Astrocyte (in vitro differentiated cells and primary cell): ENCODE measurements around the gene CFHR4. TPM values are rescaled to one million over a fixed set of nuclear protein-coding genes. Genes with fewer than 3 reads are reported as not detected.

Experiments
- DNase-seq: peaks from one replicate; pipeline ENCODE4 v3.0.0-alpha.2; 2010; ENCODE audit warnings: low read depth
- FAIRE-seq: peaks from 2 replicates; lab custom pipeline; 2011; peaks lifted over from hg19 to GRCh38; lab: Jason Lieb, UNC
- H2AFZ ChIP-seq: 2 replicates; pipeline ENCODE4 v1.6.0; 2012; ENCODE audit warnings: low read depth, low read length, inconsistent platforms
- H3K27ac ChIP-seq: 2 replicates; pipeline ENCODE4 v1.5.1; 2011; ENCODE audit warnings: low read depth, low read length, inconsistent platforms
- H3K27me3 ChIP-seq: 2 replicates; pipeline ENCODE4 v1.6.0; 2011; ENCODE audit warnings: low read length, inconsistent platforms; ENCODE audit not compliant: insufficient read depth
- H3K36me3 ChIP-seq: 2 replicates; pipeline ENCODE4 v1.5.1; 2011; ENCODE audit warnings: low read length, inconsistent platforms; ENCODE audit not compliant: insufficient read depth
- H3K4me1 ChIP-seq: 2 replicates; pipeline ENCODE4 v1.5.1; 2011; ENCODE audit warnings: low read length, inconsistent platforms; ENCODE audit not compliant: insufficient read depth
- H3K4me2 ChIP-seq: 2 replicates; pipeline ENCODE4 v1.6.0; 2012; ENCODE audit warnings: low read length, inconsistent platforms
- H3K4me3 ChIP-seq: 2 replicates; pipeline ENCODE4 v1.5.1; 2011; ENCODE audit warnings: low read depth, mild to moderate bottlenecking, low read length, inconsistent platforms; ENCODE audit not compliant: insufficient read depth
- H3K79me2 ChIP-seq: 2 replicates; pipeline ENCODE4 v1.6.0; 2012; ENCODE audit warnings: mild to moderate bottlenecking, low read length, inconsistent platforms; ENCODE audit not compliant: insufficient read depth
- H3K9ac ChIP-seq: 2 replicates; pipeline ENCODE4 v1.6.0; 2012; ENCODE audit warnings: mild to moderate bottlenecking, low read length, inconsistent platforms
- H3K9me3 ChIP-seq: 2 replicates; pipeline ENCODE4 v1.5.1; 2012; ENCODE audit warnings: low read depth, mild to moderate bottlenecking, low read length, inconsistent platforms; ENCODE audit not compliant: insufficient read depth
- H4K20me1 ChIP-seq: 2 replicates; pipeline ENCODE4 v1.6.0; 2012; ENCODE audit warnings: low read length, inconsistent platforms; ENCODE audit not compliant: insufficient read depth
- H3K27ac Mint-ChIP-seq: one replicate; pipeline ENCODE4 v1.8.0; 2021; ENCODE audit warnings: mild to moderate bottlenecking, mixed read lengths; ENCODE audit not compliant: unreplicated experiment
- H3K27me3 Mint-ChIP-seq: one replicate; pipeline ENCODE4 v1.8.0; 2021; ENCODE audit warnings: low read depth, mixed read lengths; ENCODE audit not compliant: unreplicated experiment
- H3K36me3 Mint-ChIP-seq: one replicate; pipeline ENCODE4 v1.8.0; 2021; ENCODE audit warnings: low read depth, mixed read lengths; ENCODE audit not compliant: unreplicated experiment
- H3K4me1 Mint-ChIP-seq: one replicate; pipeline ENCODE4 v1.8.0; 2021; ENCODE audit warnings: low read depth, mixed read lengths; ENCODE audit not compliant: unreplicated experiment
- H3K4me3 Mint-ChIP-seq: one replicate; pipeline ENCODE4 v1.8.0; 2021; ENCODE audit warnings: mild to moderate bottlenecking, moderate library complexity, mixed read lengths; ENCODE audit not compliant: unreplicated experiment
- H3K9me3 Mint-ChIP-seq: one replicate; pipeline ENCODE4 v1.8.0; 2021; ENCODE audit warnings: mild to moderate bottlenecking, mixed read lengths; ENCODE audit not compliant: unreplicated experiment
- EZH2 ChIP-seq: IDR thresholded peaks from 2 replicates; pipeline ENCODE4 v1.6.1; 2012; ENCODE audit warnings: mild to moderate bottlenecking, low read length, inconsistent platforms; ENCODE audit not compliant: insufficient read depth
- total RNA-seq: library from RNA; stranded (reverse); gene quantifications from 2 replicates; pipeline ENCODE4 v1.2.1, GENCODE V29; 2021
- TF ChIP-seq, protein P1 (sequence below): IDR thresholded peaks from 2 replicates; pipeline ENCODE4 v1.5.1; 2011; ENCODE audit warnings: low read depth, mild to moderate bottlenecking, inconsistent platforms, low read length, moderate library complexity; ENCODE audit not compliant: insufficient read depth

The CFHR4 gene
- total RNA-seq, 1 donor from 2014 or later = not detected

DNA sequence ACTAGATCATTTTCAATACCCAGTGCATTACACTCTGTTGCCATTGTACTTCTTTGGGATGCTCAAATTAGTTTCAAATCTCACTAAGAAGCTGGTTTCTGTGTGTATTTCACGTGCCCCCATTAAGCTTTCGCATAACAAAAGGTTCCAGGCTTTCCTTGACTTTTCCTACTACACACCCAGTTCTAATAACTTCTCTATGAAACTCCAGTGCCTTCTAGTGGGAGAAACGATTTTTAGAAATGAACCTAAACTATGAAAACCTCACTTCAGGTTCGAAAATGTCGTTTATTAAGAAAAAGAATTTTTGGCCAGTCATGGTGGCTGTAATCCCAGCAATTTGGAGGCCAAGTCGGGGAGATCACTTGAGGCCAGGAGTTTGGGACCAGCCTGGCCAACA lies 2.8 kb downstream of the CFHR4 start:
- H3K27me3 Mint-ChIP-seq = no peaks in the 10 kb centered on the region
- no peak overlapping the region for H3K4me3 ChIP-seq
- no peak overlapping the region for H2AFZ ChIP-seq
- TF ChIP-seq, protein P1, sequence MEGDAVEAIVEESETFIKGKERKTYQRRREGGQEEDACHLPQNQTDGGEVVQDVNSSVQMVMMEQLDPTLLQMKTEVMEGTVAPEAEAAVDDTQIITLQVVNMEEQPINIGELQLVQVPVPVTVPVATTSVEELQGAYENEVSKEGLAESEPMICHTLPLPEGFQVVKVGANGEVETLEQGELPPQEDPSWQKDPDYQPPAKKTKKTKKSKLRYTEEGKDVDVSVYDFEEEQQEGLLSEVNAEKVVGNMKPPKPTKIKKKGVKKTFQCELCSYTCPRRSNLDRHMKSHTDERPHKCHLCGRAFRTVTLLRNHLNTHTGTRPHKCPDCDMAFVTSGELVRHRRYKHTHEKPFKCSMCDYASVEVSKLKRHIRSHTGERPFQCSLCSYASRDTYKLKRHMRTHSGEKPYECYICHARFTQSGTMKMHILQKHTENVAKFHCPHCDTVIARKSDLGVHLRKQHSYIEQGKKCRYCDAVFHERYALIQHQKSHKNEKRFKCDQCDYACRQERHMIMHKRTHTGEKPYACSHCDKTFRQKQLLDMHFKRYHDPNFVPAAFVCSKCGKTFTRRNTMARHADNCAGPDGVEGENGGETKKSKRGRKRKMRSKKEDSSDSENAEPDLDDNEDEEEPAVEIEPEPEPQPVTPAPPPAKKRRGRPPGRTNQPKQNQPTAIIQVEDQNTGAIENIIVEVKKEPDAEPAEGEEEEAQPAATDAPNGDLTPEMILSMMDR = no peak
- TF ChIP-seq EZH2 = no peak
- no peaks in the 10 kb centered on the region for H3K4me1 ChIP-seq
- H4K20me1 ChIP-seq = no peaks in the 10 kb centered on the region
- H3K4me3 Mint-ChIP-seq = no peak overlapping the region
- no peak for FAIRE-seq
- H3K27me3 ChIP-seq = no peaks in the 10 kb centered on the region
- H3K27ac Mint-ChIP-seq = no peak overlapping the region
- H3K4me1 Mint-ChIP-seq = no peaks in the 10 kb centered on the region
- no peak overlapping the region for H3K9ac ChIP-seq
- no peak overlapping the region for H3K4me2 ChIP-seq
- no peaks in the 10 kb centered on the region for H3K36me3 Mint-ChIP-seq
- no peak for DNase-seq
- H3K36me3 ChIP-seq = no peaks in the 10 kb centered on the region
- H3K27ac ChIP-seq = no peak overlapping the region
- H3K79me2 ChIP-seq = no peaks in the 10 kb centered on the region
- peaks cover 3% of the 10 kb centered on the region for H3K9me3 Mint-ChIP-seq
- no peaks in the 10 kb centered on the region for H3K9me3 ChIP-seq

GRCh38 chr1:196891251-196891650 lies 3.4 kb downstream of the CFHR4 start:
- Histone ChIP-seq H3K9me3 (no peaks in the 10 kb centered on the region), H3K4me2 (no peak overlapping the region), H3K79me2 (no peaks in the 10 kb centered on the region), H2AFZ (no peak overlapping the region), H3K4me1 (no peaks in the 10 kb centered on the region), H3K4me3 (no peak overlapping the region), H3K27me3 (no peaks in the 10 kb centered on the region), H3K36me3 (no peaks in the 10 kb centered on the region), H4K20me1 (no peaks in the 10 kb centered on the region), H3K9ac (no peak overlapping the region), H3K27ac (no peak overlapping the region)
- TF ChIP-seq, protein P1 = no peak
- TF ChIP-seq EZH2 = no peak
- Mint-ChIP-seq H3K4me3 (no peak overlapping the region), H3K9me3 (peaks cover 3% of the 10 kb centered on the region), H3K27me3 (no peaks in the 10 kb centered on the region), H3K36me3 (no peaks in the 10 kb centered on the region), H3K4me1 (no peaks in the 10 kb centered on the region), H3K27ac (no peak overlapping the region)
- FAIRE-seq (no peak), DNase-seq (no peak)

GRCh38 chr1:196896355-196896754 lies 8.5 kb downstream of the CFHR4 start:
- Mint-ChIP-seq H3K4me3 (no peak overlapping the region), H3K27me3 (no peaks in the 10 kb centered on the region), H3K27ac (no peak overlapping the region), H3K4me1 (no peaks in the 10 kb centered on the region), H3K36me3 (no peaks in the 10 kb centered on the region), H3K9me3 (no peaks in the 10 kb centered on the region)
- Histone ChIP-seq H3K27me3 (no peaks in the 10 kb centered on the region), H4K20me1 (no peaks in the 10 kb centered on the region), H3K27ac (no peak overlapping the region), H3K36me3 (no peaks in the 10 kb centered on the region), H3K9ac (no peak overlapping the region), H3K4me2 (no peak overlapping the region), H3K9me3 (no peaks in the 10 kb centered on the region), H3K4me3 (no peak overlapping the region), H3K4me1 (no peaks in the 10 kb centered on the region), H3K79me2 (no peaks in the 10 kb centered on the region), H2AFZ (no peak overlapping the region)
- FAIRE-seq (no peak), DNase-seq (no peak)
- no peak for TF ChIP-seq EZH2
- TF ChIP-seq, protein P1 = no peak
